ENCODE measurements around the gene TBXAS1. TPM values are rescaled to one million over a fixed set of nuclear protein-coding genes. Genes with fewer than 3 reads are reported as not detected.
A peak's percentile ranks its signal among the peaks of the same experiment; 100 is the strongest.
"Not testable (repeated sequence)": the region's sequence is repeated elsewhere in the genome, so short reads cannot be mapped to it uniquely, and the experiment has no call there.

The TBXAS1 gene
- total RNA-seq, 1 donor, result not detected

- no peak for DNase-seq (ENCODE audit: low read depth)
- TF ChIP-seq, protein P1, sequence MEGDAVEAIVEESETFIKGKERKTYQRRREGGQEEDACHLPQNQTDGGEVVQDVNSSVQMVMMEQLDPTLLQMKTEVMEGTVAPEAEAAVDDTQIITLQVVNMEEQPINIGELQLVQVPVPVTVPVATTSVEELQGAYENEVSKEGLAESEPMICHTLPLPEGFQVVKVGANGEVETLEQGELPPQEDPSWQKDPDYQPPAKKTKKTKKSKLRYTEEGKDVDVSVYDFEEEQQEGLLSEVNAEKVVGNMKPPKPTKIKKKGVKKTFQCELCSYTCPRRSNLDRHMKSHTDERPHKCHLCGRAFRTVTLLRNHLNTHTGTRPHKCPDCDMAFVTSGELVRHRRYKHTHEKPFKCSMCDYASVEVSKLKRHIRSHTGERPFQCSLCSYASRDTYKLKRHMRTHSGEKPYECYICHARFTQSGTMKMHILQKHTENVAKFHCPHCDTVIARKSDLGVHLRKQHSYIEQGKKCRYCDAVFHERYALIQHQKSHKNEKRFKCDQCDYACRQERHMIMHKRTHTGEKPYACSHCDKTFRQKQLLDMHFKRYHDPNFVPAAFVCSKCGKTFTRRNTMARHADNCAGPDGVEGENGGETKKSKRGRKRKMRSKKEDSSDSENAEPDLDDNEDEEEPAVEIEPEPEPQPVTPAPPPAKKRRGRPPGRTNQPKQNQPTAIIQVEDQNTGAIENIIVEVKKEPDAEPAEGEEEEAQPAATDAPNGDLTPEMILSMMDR (IDR thresholded peaks at IDR 0.05; ENCODE audit: insufficient read depth, low read depth, low read length), result no peak
- H3K4me3 ChIP-seq (ENCODE audit: low read depth, low read length), result no peak overlapping the region
Observed at GRCh38 chr7:139924461-139924860, 95.4 kb downstream of the TBXAS1 start.

DNA sequence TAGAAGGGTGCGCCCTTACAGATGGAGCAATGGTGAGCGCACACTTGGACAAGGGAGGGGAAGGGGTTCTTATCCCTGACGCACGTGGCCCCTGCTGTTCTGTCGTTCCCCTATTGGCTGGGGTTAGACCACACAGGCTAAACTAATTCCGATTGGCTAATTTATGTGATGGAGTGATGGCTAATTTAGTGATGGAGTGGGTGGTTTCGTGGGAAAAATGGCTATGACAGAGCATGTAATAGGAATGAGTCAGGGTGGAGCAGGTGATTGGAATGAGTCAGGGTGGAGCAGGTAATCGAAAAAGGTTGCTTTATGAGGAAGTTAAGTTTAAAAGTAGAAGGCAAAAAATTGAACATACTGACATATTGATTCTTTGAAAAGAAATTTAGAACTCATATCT lies 100.2 kb downstream of the TBXAS1 start:
- DNase-seq (ENCODE audit: low read depth); H3K4me3 ChIP-seq (ENCODE audit: low read depth, low read length): not testable (repeated sequence)

DNA sequence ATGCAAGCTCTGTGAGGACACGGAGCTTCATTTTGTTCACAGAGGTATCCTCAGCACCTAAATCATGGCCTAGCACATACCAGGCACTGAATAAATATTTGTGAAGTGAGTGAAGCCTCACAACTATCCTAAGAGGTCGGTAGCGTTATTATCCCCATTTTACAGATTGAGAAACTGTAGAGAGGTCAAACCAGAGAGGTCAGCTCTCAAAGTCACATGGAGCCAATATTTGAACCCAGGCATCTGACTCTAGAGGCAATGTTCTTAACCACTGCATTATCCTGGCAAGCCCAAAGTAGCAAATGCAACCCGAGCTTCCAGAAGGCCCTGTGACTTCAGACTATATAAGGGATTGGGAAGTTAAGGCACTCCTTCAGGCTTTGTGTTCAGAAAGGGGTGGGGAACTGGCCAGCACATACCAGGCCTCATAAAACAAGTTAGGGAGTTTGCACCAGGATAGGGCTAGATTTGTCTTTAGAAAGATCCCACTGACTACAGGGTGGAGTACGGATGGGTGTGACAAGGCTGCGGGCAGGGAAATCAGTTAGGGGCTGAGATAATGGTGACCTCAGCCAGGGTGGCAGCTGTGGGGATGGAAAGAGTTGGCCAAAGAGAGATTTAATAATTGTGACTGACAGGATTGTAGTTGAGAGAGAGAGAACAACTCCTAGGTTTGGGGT lies 101.4 kb downstream of the TBXAS1 start:
- TF ChIP-seq, protein P1 (IDR thresholded peaks at IDR 0.05; ENCODE audit: insufficient read depth, low read depth, low read length), result no peak
- H3K4me3 ChIP-seq (ENCODE audit: low read depth, low read length), result no peak overlapping the region
- DNase-seq (ENCODE audit: low read depth), result peak; percentile 36

- DNase-seq (ENCODE audit: low read depth), result no peak
- no peak overlapping the region for H3K4me3 ChIP-seq (ENCODE audit: low read depth, low read length)
- TF ChIP-seq, protein P1 (IDR thresholded peaks at IDR 0.05; ENCODE audit: insufficient read depth, low read depth, low read length), result no peak
Observed at GRCh38 chr7:139931190-139931934, 102.3 kb downstream of the TBXAS1 start.

GRCh38 chr7:139932531-139932930 lies 103.5 kb downstream of the TBXAS1 start:
- TF ChIP-seq, protein P1 (IDR thresholded peaks at IDR 0.05; ENCODE audit: insufficient read depth, low read depth, low read length), result no peak
- DNase-seq (ENCODE audit: low read depth), result no peak
- no peak overlapping the region for H3K4me3 ChIP-seq (ENCODE audit: low read depth, low read length)

DNA sequence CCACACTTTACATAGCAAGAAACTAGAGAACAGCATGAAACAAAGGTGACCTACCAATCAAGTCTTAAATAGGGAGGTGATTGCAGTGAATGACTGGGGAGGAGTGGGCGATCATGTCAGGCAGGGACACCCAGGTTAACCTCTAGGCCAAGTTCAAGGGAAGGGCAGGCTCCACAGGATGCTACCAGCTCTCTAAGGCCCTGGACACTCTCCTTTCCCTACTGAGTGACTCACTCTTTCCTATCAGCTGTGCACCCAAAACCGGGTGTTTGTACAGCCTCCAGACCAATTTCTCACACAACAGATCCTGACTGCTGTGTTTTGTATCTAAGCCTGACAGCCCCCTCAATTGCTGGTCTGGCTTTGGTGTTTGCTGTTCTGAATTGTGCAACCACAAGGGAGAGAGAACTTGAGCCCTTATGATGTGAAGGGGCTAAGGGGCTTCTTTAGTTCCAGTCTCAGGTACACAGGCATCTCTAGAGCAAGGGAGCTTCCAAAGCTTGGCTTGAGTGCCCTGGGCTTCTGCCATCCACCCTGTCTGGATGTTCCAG lies 107.8 kb downstream of the TBXAS1 start:
- DNase-seq (ENCODE audit: low read depth), result peak; percentile 95
- TF ChIP-seq, protein P1 (IDR thresholded peaks at IDR 0.05; ENCODE audit: insufficient read depth, low read depth, low read length), result no peak
- no peak overlapping the region for H3K4me3 ChIP-seq (ENCODE audit: low read depth, low read length)

DNA sequence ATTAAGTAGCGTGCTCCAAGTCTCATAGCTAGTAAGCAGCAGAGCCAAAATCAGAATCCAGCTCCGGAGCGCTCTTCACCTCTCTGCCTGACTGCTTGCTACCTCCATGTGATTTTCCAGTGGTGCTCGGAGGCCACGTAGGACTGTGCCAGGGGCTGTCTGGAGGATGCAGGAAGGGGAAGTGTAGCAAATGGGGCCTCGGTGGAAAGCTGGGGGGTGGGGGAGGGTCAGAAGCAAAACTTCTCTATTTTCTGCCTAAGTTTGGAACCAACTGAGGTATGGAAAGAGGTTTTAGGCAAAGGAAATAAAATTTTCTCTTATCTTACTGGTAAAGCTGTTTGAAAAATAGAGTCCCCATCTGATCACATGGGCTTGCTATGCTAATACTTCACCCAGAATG lies 108.7 kb downstream of the TBXAS1 start:
- no peak for DNase-seq (ENCODE audit: low read depth)
- TF ChIP-seq, protein P1 (IDR thresholded peaks at IDR 0.05; ENCODE audit: insufficient read depth, low read depth, low read length), result no peak
- H3K4me3 ChIP-seq (ENCODE audit: low read depth, low read length), result no peak overlapping the region

All from fibroblast of villous mesenchyme (primary cell).